HG02885 (cell line): Measurements from ENCODE around the gene FCER2.
A peak's percentile ranks its signal among the peaks of the same experiment; 100 is the strongest.
"Not testable (repeated sequence)": the region's sequence is repeated elsewhere in the genome, so short reads cannot be mapped to it uniquely, and the experiment has no call there.

Source experiments
- ATAC-seq: cut with Tn5 transposase; IDR thresholded peaks from one replicate; pipeline ENCODE4 v1.9.1; 2021; ENCODE audit warnings: mild to moderate bottlenecking; ENCODE audit not compliant: unreplicated experiment, poor library complexity

The FCER2 gene

GRCh38 chr19:7701654-7702457, at the start of gene FCER2:
Gene FCER2, minus strand, starts transcription at chr19:7702131. Its CDS starts 2,371 bp downstream, at chr19:7699760.
- peak; percentile 56 for ATAC-seq

DNA sequence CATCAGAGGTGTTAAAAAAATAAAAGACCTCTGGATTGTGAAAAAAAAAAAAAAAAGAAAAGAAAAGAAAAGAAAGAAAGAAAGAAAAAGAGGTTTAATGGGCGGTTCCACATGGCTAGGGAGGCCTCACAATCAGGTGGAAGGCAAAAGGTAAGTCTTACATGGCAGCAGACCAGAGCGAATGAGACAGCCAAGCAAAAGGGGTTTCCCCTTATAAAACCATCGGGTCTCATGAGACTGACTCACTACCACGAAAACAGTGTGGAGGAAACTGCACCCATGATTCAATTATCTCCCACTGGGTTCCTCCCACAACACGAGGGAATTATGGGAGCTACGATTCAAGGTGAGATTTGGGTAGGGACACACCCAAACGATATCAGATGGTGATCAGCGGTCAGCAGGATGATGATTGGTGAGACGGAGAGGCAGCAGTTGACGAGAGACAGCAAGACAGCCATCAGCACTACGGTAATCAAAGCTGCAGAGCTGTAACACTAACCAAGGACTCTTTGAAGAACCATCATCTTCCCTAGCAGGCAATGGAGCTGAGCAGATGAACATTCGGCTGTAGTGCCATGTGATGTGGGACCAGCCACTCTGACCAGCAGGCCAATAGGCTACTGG, 49.3 kb upstream of the FCER2 start:
- no peak for ATAC-seq

DNA sequence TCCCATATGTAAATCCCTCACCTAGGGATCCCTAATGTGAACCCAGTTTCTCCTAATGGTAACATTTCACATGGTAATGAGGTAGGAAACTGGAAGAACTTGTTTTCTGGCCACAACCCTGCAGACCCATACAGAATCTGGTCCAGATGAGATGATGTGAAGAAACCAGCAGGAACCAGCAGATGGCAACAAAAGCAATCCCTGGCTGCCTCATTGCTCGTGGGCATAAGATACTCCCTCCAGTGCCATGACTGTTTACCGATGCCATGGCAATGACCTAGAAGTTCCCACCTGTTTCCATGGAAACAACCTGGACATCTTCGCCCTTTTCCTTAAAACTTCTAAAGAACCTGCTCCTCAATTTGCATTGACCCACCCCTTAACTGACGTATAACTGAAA, 46.8 kb upstream of the FCER2 start:
- no peak for ATAC-seq

DNA sequence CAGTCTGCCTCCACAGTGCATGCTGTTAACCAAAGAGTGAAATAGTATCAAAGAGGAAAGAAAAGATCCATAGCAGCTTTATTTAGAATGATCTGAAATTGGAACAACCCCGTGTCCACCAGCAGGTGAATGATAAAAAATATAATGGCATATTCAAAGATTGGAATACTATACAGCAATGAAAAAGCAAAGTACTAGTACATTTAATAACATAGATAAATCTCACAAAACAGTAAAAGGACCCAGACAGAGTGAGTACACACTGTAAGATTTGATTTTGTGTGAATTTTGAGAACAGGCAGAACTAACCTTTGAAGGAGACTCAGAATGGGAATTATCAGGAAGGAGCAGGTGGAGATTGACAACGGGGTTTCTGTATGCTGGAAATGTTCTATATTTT, 46.2 kb upstream of the FCER2 start:
- no peak for ATAC-seq

- no peak for ATAC-seq
Observed at GRCh38 chr19:7746903-7747884, 45.3 kb upstream of the FCER2 start, which contains the start of gene CD209. Gene CD209, minus strand, starts transcription at chr19:7747534. Its CDS starts 23 bp downstream, at chr19:7747511.

DNA sequence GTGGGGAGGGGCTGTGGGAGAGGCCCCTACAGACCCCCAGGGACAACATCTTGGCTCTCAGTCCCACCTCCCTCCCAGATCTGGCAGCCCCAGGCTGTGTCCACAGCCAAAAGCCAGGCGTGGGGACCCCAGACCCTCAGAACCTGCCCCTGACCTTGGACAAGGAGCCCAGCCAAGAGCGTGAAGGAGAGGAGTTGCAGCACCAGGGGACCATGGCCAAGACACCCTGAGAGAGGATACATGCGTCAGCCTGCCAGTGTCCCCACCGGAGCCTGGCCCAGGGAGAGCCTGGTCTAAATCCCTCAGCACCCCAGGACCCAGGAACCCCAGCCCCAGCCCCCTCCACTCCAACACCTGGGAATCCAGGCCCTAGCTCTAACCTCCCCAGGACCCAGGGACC, 44.4 kb upstream of the FCER2 start:
- not testable (repeated sequence) for ATAC-seq

DNA sequence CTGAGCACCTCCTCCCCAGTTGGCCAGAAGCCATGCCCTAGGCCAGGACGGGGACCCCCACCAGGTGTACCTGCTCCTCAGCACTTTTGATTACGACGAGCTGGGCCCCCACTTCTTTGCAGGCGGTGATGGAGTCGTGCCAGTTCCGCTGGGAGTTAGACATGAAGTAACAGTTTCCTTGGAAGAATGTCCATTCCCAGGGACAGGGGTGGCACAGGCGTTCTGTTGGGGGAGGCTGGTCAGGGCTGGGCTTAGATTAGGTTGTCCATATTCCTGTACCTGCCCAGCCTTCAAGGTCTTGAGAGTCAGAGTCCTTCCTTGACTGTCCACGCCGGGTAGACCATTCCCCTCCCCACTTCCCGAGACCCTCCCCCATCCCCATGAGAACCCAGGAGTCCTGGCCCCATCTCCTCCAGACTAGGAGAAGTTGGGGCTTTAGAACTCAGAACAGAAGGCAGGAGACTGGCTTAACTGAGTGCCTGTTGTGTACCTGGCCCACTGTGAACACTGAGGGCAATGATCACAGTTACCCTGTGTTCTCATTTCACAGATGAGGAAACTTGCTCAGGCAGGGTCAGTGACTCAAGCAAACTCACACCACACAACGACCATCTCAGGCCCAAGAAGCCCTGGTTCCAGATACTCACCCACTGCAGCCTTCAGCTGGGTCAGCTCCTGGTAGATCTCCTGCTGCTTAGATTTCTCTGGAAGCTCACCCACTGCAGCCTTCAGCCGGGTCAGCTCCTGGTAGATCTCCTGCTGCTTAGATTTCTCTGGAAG, 43.1 kb upstream of the FCER2 start:
- ATAC-seq: no peak

DNA sequence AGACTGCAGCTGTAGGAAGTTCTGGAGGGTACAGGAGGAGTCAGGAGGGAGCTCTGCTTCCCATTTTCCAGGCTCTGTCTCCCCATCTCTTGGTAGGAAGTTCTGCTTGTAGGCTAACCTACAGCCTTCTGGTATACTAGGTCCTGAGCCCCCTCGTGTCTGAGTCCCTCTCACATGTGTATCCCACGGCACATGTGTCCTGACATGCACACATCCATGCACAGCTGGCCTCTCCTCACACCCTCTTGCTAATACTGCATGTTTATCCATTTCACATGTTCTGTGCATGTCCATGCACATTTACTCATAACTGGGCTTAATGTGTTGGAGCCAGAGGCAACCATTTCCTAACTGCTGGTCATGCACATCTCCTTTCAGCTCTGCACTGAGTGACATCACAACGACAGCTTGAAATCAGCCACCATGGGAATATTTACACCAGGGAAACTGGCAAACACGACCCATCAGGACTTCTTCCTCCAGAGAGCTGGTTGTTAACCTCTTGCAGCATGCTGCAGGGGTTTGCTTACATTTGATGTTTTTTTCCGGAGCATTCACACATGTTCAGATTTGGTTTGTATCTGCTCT, 42.4 kb upstream of the FCER2 start:
- no peak for ATAC-seq

- ATAC-seq: no peak
Observed at GRCh38 chr19:7743425-7743841, 41.5 kb upstream of the FCER2 start.

- ATAC-seq: no peak
Observed at GRCh38 chr19:7742991-7743390, 41.1 kb upstream of the FCER2 start.

DNA sequence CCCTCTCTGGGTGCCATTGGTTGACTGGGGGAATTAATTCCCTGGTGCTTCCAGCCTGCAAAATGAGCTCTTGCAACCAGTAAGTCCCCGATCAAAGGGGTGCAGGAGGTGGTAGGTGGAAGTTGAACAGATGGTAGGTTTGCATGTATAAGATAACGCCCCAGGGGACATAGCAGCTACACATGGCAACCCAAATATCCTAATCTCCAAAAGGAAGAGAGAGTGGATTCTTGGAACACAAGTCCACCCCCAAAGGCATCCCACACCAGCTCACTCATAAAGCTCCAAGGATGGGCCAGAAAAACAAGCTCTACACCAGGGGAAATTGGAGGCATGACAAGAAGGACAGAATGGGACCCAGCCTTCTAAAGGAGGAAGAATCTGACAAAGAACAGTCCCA, 40.6 kb upstream of the FCER2 start:
- ATAC-seq: no peak

DNA sequence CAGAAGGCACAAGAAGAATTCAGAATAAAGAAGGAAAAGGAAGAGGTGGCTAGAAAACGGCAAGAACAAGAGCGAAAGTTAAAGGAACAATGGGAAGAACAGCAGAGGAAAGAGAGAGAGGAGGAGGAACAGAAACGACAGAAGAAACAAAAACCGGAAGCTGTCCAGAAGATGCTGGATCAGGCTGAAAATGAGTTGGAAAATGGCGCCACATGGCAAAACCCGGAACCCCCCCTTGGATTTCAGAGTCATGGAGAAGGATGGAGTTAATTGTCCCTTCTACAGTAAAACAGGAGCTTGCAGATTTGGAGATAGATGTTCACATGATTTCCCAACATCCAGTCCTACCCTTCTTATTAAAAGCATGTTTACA, 38.7 kb upstream of the FCER2 start:
- no peak for ATAC-seq

DNA sequence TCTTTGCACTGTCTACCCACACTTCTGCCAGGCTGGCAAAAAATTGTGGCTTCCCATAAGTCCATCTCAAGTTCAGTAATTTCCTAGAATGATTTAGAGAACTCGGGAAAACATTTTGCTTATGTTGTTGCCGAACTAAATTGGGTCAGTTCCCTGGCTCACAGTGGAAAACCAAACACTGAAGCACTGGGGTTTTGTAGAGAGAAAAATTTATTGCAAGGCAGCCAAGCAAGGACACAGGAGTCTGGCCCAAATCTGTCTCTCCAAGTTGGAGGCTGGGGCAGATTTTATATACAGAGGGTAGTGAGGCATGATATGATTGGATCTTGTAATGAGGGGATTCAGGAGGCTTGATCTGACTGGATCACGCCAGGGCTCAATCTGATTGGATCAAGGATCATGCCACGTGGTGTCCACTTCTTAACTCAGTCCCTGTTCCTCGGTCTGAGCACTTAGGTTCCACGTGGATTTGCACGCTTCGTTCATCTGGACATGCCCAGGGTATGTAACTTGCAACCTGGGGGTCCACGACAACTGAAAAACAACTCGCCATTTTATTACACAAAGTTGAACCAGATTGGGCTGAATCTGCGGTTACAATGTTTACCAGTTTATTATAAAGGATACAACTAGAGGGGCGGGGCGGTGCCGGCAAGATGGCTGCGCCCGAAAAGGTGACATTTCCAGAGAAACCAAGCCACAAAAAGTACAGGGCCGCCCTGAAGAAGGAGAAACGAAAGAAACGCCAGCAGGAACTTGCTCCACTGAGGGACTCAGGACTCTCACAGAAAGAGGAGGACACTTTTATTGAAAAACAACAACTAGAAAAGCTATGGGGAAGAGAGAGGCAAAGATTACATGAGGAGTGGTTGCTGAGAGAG, 38.1 kb upstream of the FCER2 start:
- no peak for ATAC-seq

DNA sequence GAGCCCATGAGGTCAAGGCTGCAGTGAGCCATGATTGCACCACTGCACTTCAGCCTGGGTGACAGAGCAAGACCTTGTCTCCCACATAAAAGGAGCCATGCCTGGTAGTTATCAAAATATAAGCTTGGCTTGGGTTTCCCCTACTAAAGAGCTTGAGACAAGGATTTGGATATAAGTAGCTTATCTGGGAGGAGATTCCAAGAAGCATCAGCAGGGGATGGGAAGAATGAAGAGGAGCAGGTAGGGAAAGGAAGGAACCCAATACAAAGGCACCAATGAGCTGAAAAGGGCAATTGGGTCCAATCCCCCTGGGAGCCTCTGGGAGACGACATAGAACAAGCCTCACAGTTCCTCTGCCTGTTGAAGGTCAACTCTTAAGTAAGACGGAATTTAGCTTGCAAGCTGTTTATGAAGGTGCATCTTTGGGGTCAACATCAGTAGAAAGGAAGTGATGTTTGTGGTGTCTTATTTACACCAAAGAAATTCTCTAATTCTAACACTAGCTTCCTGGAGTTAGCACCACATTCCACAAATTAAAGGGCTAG, 37.4 kb upstream of the FCER2 start:
- ATAC-seq: no peak

DNA sequence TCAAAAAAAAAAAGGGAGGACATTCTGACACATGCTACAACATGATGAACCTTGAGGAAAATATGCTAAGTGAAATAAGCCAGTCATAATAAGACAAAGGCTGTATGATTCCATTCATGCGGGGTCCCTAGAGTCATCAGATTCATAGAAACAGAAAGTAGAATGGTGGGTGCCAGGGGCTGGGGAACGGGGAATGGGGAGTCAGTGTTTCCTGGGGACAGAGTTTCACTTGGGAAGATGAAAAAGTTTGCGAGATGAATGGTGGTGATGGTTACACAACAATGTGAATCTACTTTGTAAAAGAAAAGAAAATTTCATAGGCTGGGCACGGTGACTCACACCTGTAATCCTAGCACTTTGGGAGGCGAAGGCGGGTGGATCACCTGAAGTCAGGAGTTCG, 36.1 kb upstream of the FCER2 start:
- no peak for ATAC-seq

DNA sequence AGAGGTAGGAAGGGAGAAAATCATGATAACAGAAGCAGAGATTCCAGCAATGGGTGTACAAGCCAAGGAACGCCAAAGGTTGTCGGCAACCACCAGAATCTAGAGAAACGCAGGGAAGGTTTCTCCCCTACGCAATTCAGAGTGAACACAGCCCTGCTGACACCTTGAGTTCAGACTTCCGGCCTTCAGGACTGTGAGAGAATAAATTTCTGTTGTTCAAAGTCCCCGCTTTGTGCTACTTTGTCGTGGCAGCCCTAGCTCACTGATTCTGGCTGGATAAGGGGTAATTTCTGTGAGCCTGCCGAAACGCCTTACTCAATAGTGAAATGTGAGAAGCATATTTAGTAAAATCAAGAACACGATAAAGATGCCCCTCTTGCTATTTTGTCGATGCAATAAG, 35.3 kb upstream of the FCER2 start:
- no peak for ATAC-seq

DNA sequence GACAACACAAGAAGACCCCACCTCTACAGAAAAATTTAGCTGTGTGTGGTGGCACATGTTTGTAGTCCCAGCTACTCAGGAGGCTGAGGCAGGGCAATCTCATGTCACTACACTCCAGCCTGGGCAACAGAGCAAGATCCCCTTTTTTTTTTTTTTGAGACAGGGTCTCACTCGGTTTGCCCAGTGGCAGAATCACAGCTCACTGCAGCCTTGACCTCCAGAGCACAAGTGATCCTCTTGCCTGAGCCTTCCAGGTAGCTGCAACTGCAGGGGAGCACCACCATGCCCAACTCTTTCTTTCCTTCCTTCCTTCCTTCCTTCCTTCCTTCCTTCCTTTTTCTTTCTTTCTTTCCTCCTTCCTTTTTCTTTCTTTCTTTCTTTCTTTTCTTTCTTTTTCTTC, 34.2 kb upstream of the FCER2 start:
- ATAC-seq: no peak
